Endothelial cell of umbilical vein (primary cell): Measurements from ENCODE around the gene POLR3G. TPM values are rescaled to one million over a fixed set of nuclear protein-coding genes. Genes with fewer than 3 reads are reported as not detected.

Experiments
- BruUV-seq: library from RNA; stranded (reverse); fragments of 400-500 nt; replicated peaks from 2 replicates; lab custom pipeline; 2021; lab: Mats Ljungman, UMichigan
- CTCF ChIA-PET: fragments of 300-600, 350-600 bp; sonication (Branson Sonifier 250); formaldehyde crosslinking; loops from one replicate; lab custom pipeline; 2021; ENCODE audit warnings: antibody characterized with exemption, inconsistent platforms; lab: Charles Lee
- POLR2A ChIA-PET: fragments of 300-600, 350-600 bp; sonication (Branson Sonifier 250); formaldehyde crosslinking; loops from one replicate; lab custom pipeline; 2021; ENCODE audit warnings: antibody characterized with exemption, inconsistent platforms; lab: Charles Lee
- DNase-seq: peaks from one replicate; pipeline ENCODE4 v3.0.0-alpha.2; 2011; ENCODE audit warnings: low read depth, low spot score
- FAIRE-seq: peaks from 2 replicates; lab custom pipeline; 2011; peaks lifted over from hg19 to GRCh38; lab: Jason Lieb, UNC
- H2AFZ ChIP-seq: 2 replicates; pipeline ENCODE4 v1.6.0; 2012; ENCODE audit warnings: low read depth, low read length, control low read depth, inconsistent platforms
- H3K27ac ChIP-seq: 2 replicates; pipeline ENCODE4 v1.5.1; 2011; ENCODE audit warnings: low read depth, mild to moderate bottlenecking, control low read depth, low read length, moderate library complexity; ENCODE audit not compliant: insufficient read depth
- H3K27me3 ChIP-seq, 2 experiments: 2 replicates each; pipeline versions ENCODE4 v1.6.0 to v1.6.1; 2011; ENCODE audit warnings: low read length in 2 of 2, mixed read lengths in 1 of 2; ENCODE audit not compliant: control insufficient read depth in 2 of 2, insufficient read depth in 2 of 2
- H3K36me3 ChIP-seq, 2 experiments: 2 replicates in 1 of 2; 3 replicates in 1 of 2; pipeline ENCODE4 v1.5.1; 2011; ENCODE audit warnings: low read length in 2 of 2, mild to moderate bottlenecking in 1 of 2, moderate library complexity in 1 of 2; ENCODE audit not compliant: control insufficient read depth in 2 of 2, insufficient read depth in 2 of 2; ENCODE audit errors: extremely low read depth in 1 of 2
- H3K4me1 ChIP-seq: 3 replicates; pipeline ENCODE4 v1.5.1; 2011; ENCODE audit warnings: mild to moderate bottlenecking, low read length; ENCODE audit not compliant: control insufficient read depth, insufficient read depth; ENCODE audit errors: extremely low read depth
- H3K4me2 ChIP-seq: 2 replicates; pipeline ENCODE4 v1.6.1; 2011; ENCODE audit warnings: low read length, control low read depth, mixed read lengths; ENCODE audit not compliant: insufficient read depth
- H3K4me3 ChIP-seq, 3 experiments: fragments of 200-600 bp in 1 of 3; sonication (generic), shearing (Covaris generic) in 1 of 3; replicated peaks in 1 of 3; 2 replicates each; pipeline ENCODE4 v1.5.1; 2011 to 2016; ENCODE audit warnings: control low read depth in 3 of 3, low read length in 3 of 3, mild to moderate bottlenecking in 2 of 3, inconsistent platforms in 1 of 3, low read depth in 1 of 3, moderate library complexity in 1 of 3; ENCODE audit not compliant: insufficient read depth in 1 of 3
- H3K79me2 ChIP-seq: 2 replicates; pipeline ENCODE4 v1.6.0; 2012; ENCODE audit warnings: low read length, inconsistent platforms; ENCODE audit not compliant: control insufficient read depth, insufficient read depth
- H3K9ac ChIP-seq: replicated peaks from 2 replicates; pipeline ENCODE3; 2011; ENCODE audit warnings: low read length, control low read depth; ENCODE audit not compliant: insufficient read depth; ENCODE audit errors: extremely low read depth
- H3K9me1 ChIP-seq: replicated peaks from 3 replicates; pipeline ENCODE4 v1.6.0; 2011; ENCODE audit warnings: mild to moderate bottlenecking, low read length; ENCODE audit not compliant: control insufficient read depth, insufficient read depth; ENCODE audit errors: extremely low read depth
- H3K9me3 ChIP-seq: replicated peaks from 2 replicates; pipeline ENCODE4 v1.5.1; 2012; ENCODE audit warnings: low read length, inconsistent platforms; ENCODE audit not compliant: control insufficient read depth, insufficient read depth
- H4K20me1 ChIP-seq: replicated peaks from 2 replicates; pipeline ENCODE3; 2011; ENCODE audit warnings: mild to moderate bottlenecking, low read length; ENCODE audit not compliant: control insufficient read depth, insufficient read depth; ENCODE audit errors: extremely low read depth
- EZH2 ChIP-seq: IDR thresholded peaks from 2 replicates; pipeline ENCODE4 v1.6.1; 2012; ENCODE audit warnings: borderline replicate concordance, low read depth, mild to moderate bottlenecking, moderate library complexity, low read length, inconsistent platforms; ENCODE audit not compliant: severe bottlenecking
- FOS ChIP-seq: IDR thresholded peaks from 2 replicates; pipeline ENCODE4 v1.6.1; 2011; ENCODE audit warnings: mild to moderate bottlenecking, low read length, moderate library complexity, borderline replicate concordance; ENCODE audit not compliant: insufficient read depth
- GATA2 ChIP-seq: IDR thresholded peaks from 2 replicates; pipeline ENCODE4 v1.7.0; 2011; ENCODE audit warnings: low read depth, mild to moderate bottlenecking, moderate library complexity, mixed read lengths, low read length; ENCODE audit not compliant: insufficient read length, insufficient read depth
- JUN ChIP-seq: IDR thresholded peaks from 2 replicates; pipeline ENCODE4 v1.6.1; 2011; ENCODE audit warnings: borderline replicate concordance, low read depth; ENCODE audit not compliant: insufficient read length, insufficient read depth
- MYC ChIP-seq: IDR thresholded peaks from one replicate; pipeline ENCODE4 v1.6.1; 2011; ENCODE audit warnings: mild to moderate bottlenecking, low read depth, low read length
- POLR2A ChIP-seq: IDR thresholded peaks from 2 replicates; pipeline ENCODE4 v1.6.1; 2012; ENCODE audit warnings: low read depth, mild to moderate bottlenecking, control low read depth, low read length
- POLR2AphosphoS5 ChIP-seq: IDR thresholded peaks from 2 replicates; pipeline ENCODE4 v1.6.1; 2012; ENCODE audit warnings: low read depth, mild to moderate bottlenecking, control low read depth, low read length, moderate library complexity; ENCODE audit not compliant: insufficient read depth
- dilution Hi-C: fragments of 300-500 bp; cut with MboI; formaldehyde crosslinking; loops from one replicate; pipeline ENCODE4 v1.15.0; 2019; ENCODE audit warnings: low sequenced_read_pairs; ENCODE audit not compliant: extremely low pct_ligation_motif_present
- intact Hi-C: fragments of 100-400 bp; cut with micrococcal nuclease; formaldehyde crosslinking; loops from one replicate; pipeline ENCODE4 v1.10.0; 2022
- polyA plus RNA-seq, 4 experiments: library from polyadenylated mRNA; depleted of rRNA in 3 of 4; stranded (reverse) in 3 of 4; unstranded in 1 of 4; fragments of >200 nt; gene quantifications; 2 replicates each; pipeline versions ENCODE4 v1.2.1 to v1.2.3, GENCODE V29; 2011 to 2012; ENCODE audit warnings: missing spikeins in 1 of 4
- total RNA-seq: library from RNA; stranded (reverse); gene quantifications from 2 replicates; pipeline ENCODE4 v1.2.3, GENCODE V29; 2021
- TF ChIP-seq, protein P1 (sequence below): IDR thresholded peaks from 2 replicates; pipeline ENCODE4 v1.6.1; 2011; ENCODE audit not compliant: insufficient read depth, insufficient read length
- TF ChIP-seq, protein P2 (sequence below), 2 donors: IDR thresholded peaks; 1 replicate in 1 of 2; 2 replicates in 1 of 2; pipeline ENCODE4 v1.5.1; 2011; ENCODE audit warnings: low read length in 2 of 2, mild to moderate bottlenecking in 2 of 2, moderate library complexity in 2 of 2, control low read depth in 1 of 2, inconsistent platforms in 1 of 2, low read depth in 1 of 2; ENCODE audit not compliant: insufficient read depth in 1 of 2; ENCODE audit errors: extremely low read depth in 1 of 2

POLR3G gene
- total and polyA plus RNA-seq, 2 donors (not counting 3 experiments of a cell fraction or from before 2014, with no cell fraction given), result 15.0 to 15.7 TPM

GRCh38 chr5:90437663-90438062, 37.0 kb upstream of the POLR3G start:
- no peaks in the 10 kb centered on the region for H3K9me3 ChIP-seq
- BruUV-seq, result no TSS peak
- intact Hi-C loops (loop anchor here (2.0 kb wide), 2 partner anchors 37 to 271 kb away; partner anchors contain the start of genes MBLAC2 and POLR3G), dilution Hi-C loops (no loop called here)
- TF ChIP-seq, protein P1, sequence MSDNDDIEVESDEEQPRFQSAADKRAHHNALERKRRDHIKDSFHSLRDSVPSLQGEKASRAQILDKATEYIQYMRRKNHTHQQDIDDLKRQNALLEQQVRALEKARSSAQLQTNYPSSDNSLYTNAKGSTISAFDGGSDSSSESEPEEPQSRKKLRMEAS, result no peak
- TF ChIP-seq POLR2A (no peak), GATA2 (no peak), JUN (no peak), MYC (no peak), POLR2AphosphoS5 (no peak), FOS (no peak), EZH2 (no peak)
- TF ChIP-seq, protein P2, sequence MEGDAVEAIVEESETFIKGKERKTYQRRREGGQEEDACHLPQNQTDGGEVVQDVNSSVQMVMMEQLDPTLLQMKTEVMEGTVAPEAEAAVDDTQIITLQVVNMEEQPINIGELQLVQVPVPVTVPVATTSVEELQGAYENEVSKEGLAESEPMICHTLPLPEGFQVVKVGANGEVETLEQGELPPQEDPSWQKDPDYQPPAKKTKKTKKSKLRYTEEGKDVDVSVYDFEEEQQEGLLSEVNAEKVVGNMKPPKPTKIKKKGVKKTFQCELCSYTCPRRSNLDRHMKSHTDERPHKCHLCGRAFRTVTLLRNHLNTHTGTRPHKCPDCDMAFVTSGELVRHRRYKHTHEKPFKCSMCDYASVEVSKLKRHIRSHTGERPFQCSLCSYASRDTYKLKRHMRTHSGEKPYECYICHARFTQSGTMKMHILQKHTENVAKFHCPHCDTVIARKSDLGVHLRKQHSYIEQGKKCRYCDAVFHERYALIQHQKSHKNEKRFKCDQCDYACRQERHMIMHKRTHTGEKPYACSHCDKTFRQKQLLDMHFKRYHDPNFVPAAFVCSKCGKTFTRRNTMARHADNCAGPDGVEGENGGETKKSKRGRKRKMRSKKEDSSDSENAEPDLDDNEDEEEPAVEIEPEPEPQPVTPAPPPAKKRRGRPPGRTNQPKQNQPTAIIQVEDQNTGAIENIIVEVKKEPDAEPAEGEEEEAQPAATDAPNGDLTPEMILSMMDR (IDR thresholded peaks at IDR 0.05; ENCODE audit: extremely low read depth in 1 of 2, insufficient read depth in 1 of 2, low read depth in 1 of 2, low read length in 2 of 2), result no peak
- no peaks in the 10 kb centered on the region for H3K4me1 ChIP-seq
- no peak overlapping the region for H3K4me2 ChIP-seq
- peaks cover 4 to 5% of the 10 kb centered on the region in 2 experiments for H3K27me3 ChIP-seq
- H3K27ac ChIP-seq, result no peak overlapping the region
- no peak for FAIRE-seq
- POLR2A ChIA-PET, result no interaction called here
- H3K36me3 ChIP-seq, result no peaks in the 10 kb centered on the region
- H2AFZ ChIP-seq, result no peak overlapping the region
- H3K9me1 ChIP-seq, result no peaks in the 10 kb centered on the region
- peak; percentile 9 for DNase-seq
- H3K4me3 ChIP-seq, result no peak overlapping the region
- no peaks in the 10 kb centered on the region for H3K79me2 ChIP-seq
- no peak overlapping the region for H3K9ac ChIP-seq
- CTCF ChIA-PET, result interaction anchor here (0.6 to 6.1 kb wide), 10 partner anchors 16 to 1600 kb away, joined by 3 to 90 read pairs (median 4); partner anchors contain the start of genes CETN3 and LYSMD3
- H4K20me1 ChIP-seq, result no peaks in the 10 kb centered on the region
